K562 (cell line): ENCODE measurements around the gene TRIM27. TPM values are rescaled to one million over a fixed set of nuclear protein-coding genes. Genes with fewer than 3 reads are reported as not detected.

Source experiments
- ADNP ChIP-seq: fragments of 200-800 bp; sonication (Bioruptor generic); IDR thresholded peaks from 2 replicates; pipeline ENCODE4 v1.6.1; 2016; ENCODE audit warnings: missing genetic modification characterization, missing compliant biosample characterization
- CBX1 ChIP-seq: sonication (generic); IDR thresholded peaks from 2 replicates; pipeline ENCODE4 v1.6.1; 2016; ENCODE audit warnings: antibody characterized with exemption, low read depth, mild to moderate bottlenecking
- CBX2 ChIP-seq: fragments of 200-600 bp; sonication (generic); IDR thresholded peaks from one replicate; pipeline ENCODE4 v1.6.1; 2012; ENCODE audit warnings: mild to moderate bottlenecking, low read length, inconsistent platforms; ENCODE audit not compliant: insufficient read depth, poor library complexity, severe bottlenecking
- CC2D1A ChIP-seq: fragments of 450-650 bp; IDR thresholded peaks from 2 replicates; pipeline ENCODE4 v1.6.1; 2017; ENCODE audit warnings: mild to moderate bottlenecking
- HDAC8 ChIP-seq: fragments of 450-650 bp; IDR thresholded peaks from 2 replicates; pipeline ENCODE4 v1.6.1; 2016; ENCODE audit warnings: mild to moderate bottlenecking, missing genetic modification characterization, moderate library complexity, missing compliant biosample characterization
- HNRNPH1 ChIP-seq: fragments of 200-400 bp; formaldehyde crosslinking; optimal IDR thresholded peaks from 2 replicates; pipeline ENCODE3; 2017; ENCODE audit warnings: low read depth, mild to moderate bottlenecking, low read length, moderate library complexity
- HNRNPLL ChIP-seq: fragments of 200-400 bp; formaldehyde crosslinking; IDR thresholded peaks from 2 replicates; pipeline ENCODE4 v1.6.1; 2017; ENCODE audit warnings: low read length, low read depth, mild to moderate bottlenecking; ENCODE audit not compliant: poor library complexity, severe bottlenecking
- KDM4B ChIP-seq, 2 experiments: fragments of 450-650 bp in 1 of 2; sonication (generic) in 1 of 2; IDR thresholded peaks; 2 replicates each; pipeline ENCODE4 v1.6.1; 2016 to 2017; ENCODE audit warnings: borderline replicate concordance in 2 of 2, antibody characterized with exemption in 1 of 2, low read depth in 1 of 2, mild to moderate bottlenecking in 1 of 2
- NFE2 ChIP-seq: IDR thresholded peaks from 2 replicates; pipeline ENCODE4 v1.6.1; 2014; ENCODE audit warnings: antibody characterized with exemption, low read depth
- TFAM ChIP-seq: fragments of 250-450 bp; sonication (Bioruptor Pico); conservative IDR thresholded peaks from 2 replicates; pipeline ENCODE4 v1.5.0; 2021; ENCODE audit warnings: mild to moderate bottlenecking, moderate library complexity
- ZBTB9 ChIP-seq: fragments of 450-650 bp; formaldehyde crosslinking; IDR thresholded peaks from 2 replicates; pipeline ENCODE4 v1.4.0; 2020; ENCODE audit warnings: mild to moderate bottlenecking, moderate library complexity
- ZNF263 ChIP-seq: sonication (generic); formaldehyde crosslinking; IDR thresholded peaks from 2 replicates; pipeline ENCODE4 v1.8.0; 2022; ENCODE audit warnings: mild to moderate bottlenecking, missing genetic modification reagents, borderline replicate concordance
- ZNF512 ChIP-seq: IDR thresholded peaks from 2 replicates; pipeline ENCODE4 v1.6.1; 2016; ENCODE audit warnings: missing genetic modification characterization, missing compliant biosample characterization
- ZNF740 ChIP-seq, 3 experiments: fragments of 200-800 bp in 1 of 3; sonication (Bioruptor generic) in 1 of 3; sonication (generic) in 1 of 3; formaldehyde crosslinking in 1 of 3; IDR thresholded peaks; 2 replicates each; pipeline versions ENCODE4 v1.6.1 to v1.8.0; 2016 to 2022; ENCODE audit warnings: mild to moderate bottlenecking in 2 of 3, missing compliant biosample characterization in 2 of 3, missing genetic modification characterization in 2 of 3, missing genetic modification reagents in 1 of 3
- polyA plus RNA-seq, 8 experiments: library from polyadenylated mRNA; depleted of rRNA in 4 of 8; stranded (reverse) in 5 of 8; unstranded in 3 of 8; fragments of >200 nt; fragmentation: Nextera tagmentation in 2 of 8; fragmentation: Illumina TruSeq in 1 of 8; extraction: Ambion mirVana in 2 of 8; extraction: Trizol in 1 of 8; gene quantifications; 2 replicates each; pipeline versions ENCODE4 v1.2.1 to v1.2.3, GENCODE V29; 2011 to 2014; ENCODE audit warnings: inconsistent platforms in 1 of 8, missing spikeins in 1 of 8
- total RNA-seq, 7 experiments: library from RNA; depleted of rRNA in 6 of 7; stranded (reverse); fragments of >200 nt in 6 of 7; fragmentation: Illumina TruSeq in 2 of 7; extraction: Trizol in 2 of 7; gene quantifications; 2 replicates each; pipeline versions ENCODE4 v1.2.1 to v1.2.3, GENCODE V29; 2011 to 2021; ENCODE audit warnings: low replicate concordance in 1 of 7
- TF ChIP-seq, protein P1 (sequence below): fragments of 450-650 bp; IDR thresholded peaks from 2 replicates; pipeline ENCODE4 v1.6.1; 2017; ENCODE audit warnings: antibody characterized with exemption
- TF ChIP-seq, protein P2 (sequence below): sonication (generic); formaldehyde crosslinking; IDR thresholded peaks from 2 replicates; pipeline ENCODE4 v1.8.0; 2022; ENCODE audit warnings: mild to moderate bottlenecking, missing genetic modification reagents

Gene TRIM27
- total and polyA plus RNA-seq, 9 of the 15 experiments (the other 6 are each of a cell fraction or from before 2014, with no cell fraction given) = 37.7 to 235 (median 122) TPM

DNA sequence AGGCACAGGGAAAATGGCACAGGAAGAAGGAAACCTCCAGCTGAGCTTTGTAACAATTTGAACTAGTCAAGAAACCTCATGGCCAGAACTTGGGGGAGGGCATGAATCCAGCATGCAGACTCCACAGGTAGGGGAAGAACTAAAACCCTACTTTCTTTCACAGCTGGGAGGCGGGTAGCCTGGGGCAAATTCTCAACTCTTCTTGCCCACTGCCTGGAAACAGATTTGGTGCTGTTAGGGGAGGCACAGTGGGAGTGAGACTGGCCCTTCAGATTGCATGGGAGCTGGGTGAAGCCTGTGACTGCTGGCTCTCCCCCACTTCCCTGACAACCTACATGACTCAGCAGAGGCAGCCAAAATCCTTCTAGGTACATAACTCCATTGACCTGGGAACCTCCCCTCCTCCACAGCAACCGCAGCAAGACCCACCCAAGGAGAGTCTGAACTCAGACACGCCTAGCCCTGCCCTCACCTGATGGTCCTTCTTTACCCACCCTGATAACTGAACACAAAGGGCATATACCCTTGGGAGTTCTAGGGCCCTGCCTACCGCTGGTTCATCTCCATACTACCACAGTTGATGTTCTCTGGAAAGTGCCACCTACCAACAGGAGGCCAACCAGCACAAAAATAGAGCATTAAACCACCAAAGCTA, 37.2 kb upstream of the TRIM27 start (continued):
- TF ChIP-seq, protein P1, sequence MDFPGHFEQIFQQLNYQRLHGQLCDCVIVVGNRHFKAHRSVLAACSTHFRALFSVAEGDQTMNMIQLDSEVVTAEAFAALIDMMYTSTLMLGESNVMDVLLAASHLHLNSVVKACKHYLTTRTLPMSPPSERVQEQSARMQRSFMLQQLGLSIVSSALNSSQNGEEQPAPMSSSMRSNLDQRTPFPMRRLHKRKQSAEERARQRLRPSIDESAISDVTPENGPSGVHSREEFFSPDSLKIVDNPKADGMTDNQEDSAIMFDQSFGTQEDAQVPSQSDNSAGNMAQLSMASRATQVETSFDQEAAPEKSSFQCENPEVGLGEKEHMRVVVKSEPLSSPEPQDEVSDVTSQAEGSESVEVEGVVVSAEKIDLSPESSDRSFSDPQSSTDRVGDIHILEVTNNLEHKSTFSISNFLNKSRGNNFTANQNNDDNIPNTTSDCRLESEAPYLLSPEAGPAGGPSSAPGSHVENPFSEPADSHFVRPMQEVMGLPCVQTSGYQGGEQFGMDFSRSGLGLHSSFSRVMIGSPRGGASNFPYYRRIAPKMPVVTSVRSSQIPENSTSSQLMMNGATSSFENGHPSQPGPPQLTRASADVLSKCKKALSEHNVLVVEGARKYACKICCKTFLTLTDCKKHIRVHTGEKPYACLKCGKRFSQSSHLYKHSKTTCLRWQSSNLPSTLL = no peak
- no peak for TF ChIP-seq ZBTB9 (CRISPR knock-in tag)
- no peak for TF ChIP-seq ZNF740 (CRISPR knock-in tag; IDR thresholded peaks at IDR 0.05)
- peak in 1 of 2 experiments; percentile 15; a peak in 1 of 4 replicates for TF ChIP-seq ZNF740 (tag; IDR thresholded peaks at IDR 0.05)
- TF ChIP-seq CBX1 = peak; percentile 69; the same call in 1 of the 2 replicates
- peak; percentile 58; the same call in 1 of the 2 replicates for TF ChIP-seq CC2D1A
- peak; percentile 99 for TF ChIP-seq NFE2
- TF ChIP-seq HDAC8 (tag) = 0 out of 2 replicates have a peak, but pooled peaks have one; percentile 23
- TF ChIP-seq ZNF512 = no peak
- no peak for TF ChIP-seq ADNP (tag)
- TF ChIP-seq, protein P2, sequence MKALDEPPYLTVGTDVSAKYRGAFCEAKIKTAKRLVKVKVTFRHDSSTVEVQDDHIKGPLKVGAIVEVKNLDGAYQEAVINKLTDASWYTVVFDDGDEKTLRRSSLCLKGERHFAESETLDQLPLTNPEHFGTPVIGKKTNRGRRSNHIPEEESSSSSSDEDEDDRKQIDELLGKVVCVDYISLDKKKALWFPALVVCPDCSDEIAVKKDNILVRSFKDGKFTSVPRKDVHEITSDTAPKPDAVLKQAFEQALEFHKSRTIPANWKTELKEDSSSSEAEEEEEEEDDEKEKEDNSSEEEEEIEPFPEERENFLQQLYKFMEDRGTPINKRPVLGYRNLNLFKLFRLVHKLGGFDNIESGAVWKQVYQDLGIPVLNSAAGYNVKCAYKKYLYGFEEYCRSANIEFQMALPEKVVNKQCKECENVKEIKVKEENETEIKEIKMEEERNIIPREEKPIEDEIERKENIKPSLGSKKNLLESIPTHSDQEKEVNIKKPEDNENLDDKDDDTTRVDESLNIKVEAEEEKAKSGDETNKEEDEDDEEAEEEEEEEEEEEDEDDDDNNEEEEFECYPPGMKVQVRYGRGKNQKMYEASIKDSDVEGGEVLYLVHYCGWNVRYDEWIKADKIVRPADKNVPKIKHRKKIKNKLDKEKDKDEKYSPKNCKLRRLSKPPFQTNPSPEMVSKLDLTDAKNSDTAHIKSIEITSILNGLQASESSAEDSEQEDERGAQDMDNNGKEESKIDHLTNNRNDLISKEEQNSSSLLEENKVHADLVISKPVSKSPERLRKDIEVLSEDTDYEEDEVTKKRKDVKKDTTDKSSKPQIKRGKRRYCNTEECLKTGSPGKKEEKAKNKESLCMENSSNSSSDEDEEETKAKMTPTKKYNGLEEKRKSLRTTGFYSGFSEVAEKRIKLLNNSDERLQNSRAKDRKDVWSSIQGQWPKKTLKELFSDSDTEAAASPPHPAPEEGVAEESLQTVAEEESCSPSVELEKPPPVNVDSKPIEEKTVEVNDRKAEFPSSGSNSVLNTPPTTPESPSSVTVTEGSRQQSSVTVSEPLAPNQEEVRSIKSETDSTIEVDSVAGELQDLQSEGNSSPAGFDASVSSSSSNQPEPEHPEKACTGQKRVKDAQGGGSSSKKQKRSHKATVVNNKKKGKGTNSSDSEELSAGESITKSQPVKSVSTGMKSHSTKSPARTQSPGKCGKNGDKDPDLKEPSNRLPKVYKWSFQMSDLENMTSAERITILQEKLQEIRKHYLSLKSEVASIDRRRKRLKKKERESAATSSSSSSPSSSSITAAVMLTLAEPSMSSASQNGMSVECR (CRISPR knock-in tag) = no peak
- no peak for TF ChIP-seq HNRNPH1
- no peak for TF ChIP-seq ZNF263 (CRISPR knock-in tag)
- TF ChIP-seq CBX2 = no peak
- TF ChIP-seq KDM4B (IDR thresholded peaks at IDR 0.05; ENCODE audit: borderline replicate concordance in 2 of 2, low read depth in 1 of 2) = no peak
- TF ChIP-seq TFAM (CRISPR knock-in tag) = no peak
- TF ChIP-seq HNRNPLL = no peak
